Measurements from ENCODE around the gene PHLDA2.

Gene PHLDA2

DNA sequence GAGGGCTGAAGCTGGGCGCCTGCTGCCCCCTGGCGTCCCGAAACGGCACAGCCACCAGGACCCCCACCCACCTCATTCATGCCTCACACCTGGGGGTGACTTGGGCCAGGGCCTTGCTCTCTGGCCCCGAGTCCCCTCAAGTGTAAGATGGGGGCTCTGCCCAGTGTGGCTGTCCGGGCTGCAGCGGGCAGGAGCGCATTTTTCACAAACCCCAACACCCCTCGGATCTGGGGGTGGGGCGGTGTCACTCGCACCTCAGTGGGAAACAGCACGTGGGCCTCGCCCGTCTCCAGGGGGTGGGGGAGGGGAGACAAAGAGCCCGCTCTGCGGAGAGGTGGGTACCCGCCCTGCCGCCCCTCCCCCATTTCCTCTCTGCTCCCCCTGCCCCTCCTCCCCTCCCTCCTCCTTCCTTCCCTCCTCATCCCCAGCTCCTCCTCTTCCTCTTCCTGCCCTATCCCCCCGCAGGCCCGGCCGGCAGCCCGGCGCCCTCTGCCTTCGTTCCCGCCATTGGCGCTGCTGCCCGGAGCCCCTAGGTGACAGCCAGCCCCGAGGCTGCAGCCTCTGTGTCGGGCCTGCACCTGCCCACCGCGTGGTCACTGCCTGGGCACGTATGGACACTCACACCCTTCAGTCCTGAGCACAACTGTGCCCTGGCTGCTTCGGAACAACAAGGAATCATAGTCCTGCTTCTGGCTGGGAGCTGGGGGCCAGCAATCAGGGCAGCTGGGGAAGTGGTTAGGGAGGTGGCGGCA, 36.8 kb downstream of the PHLDA2 start:
- DNase-seq, result peak; percentile 89

DNA sequence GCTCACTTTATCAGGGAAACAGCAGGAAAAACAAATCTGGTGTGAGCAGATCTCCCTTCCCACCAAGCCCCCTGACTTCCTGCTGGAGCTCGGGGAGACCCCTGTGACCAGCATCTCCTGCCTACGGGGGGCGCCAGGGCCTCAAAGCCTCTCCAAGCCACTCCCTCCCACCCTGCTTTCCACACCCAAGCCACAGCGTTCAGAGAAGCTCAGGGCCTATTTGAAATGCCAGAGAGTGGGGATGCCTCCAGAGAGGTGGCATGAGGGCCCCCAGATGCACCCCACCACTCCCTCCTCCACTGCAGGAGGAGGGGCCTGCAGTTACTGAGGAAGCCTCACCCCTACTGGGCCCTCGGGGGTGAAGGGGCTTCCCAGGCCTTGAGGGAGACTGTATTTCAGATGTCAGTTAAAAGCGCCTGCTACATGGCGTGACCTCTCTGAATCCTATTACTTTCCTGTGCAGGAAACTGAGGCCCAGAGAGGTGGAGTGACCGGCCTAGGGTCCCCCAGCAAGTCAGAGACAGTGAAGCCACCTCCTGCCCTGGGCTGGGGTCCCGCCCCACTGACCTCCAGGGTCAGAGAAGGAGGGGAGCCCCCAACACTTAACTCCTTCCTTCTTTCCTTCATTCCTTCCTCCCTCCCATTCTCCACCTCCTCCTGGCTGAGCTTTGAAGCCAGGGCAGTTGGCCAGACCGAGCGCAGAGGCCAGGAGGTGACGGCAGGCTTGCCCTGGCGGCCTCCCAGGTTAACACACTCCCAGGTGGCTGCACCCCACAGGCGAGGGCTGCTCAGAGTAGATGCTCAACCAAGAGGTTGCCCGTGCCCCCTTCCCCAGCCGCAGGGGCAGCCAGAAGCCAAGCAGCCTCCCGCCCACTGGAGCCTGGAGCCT, 37.6 kb downstream of the PHLDA2 start:
- DNase-seq, result no peak

DNA sequence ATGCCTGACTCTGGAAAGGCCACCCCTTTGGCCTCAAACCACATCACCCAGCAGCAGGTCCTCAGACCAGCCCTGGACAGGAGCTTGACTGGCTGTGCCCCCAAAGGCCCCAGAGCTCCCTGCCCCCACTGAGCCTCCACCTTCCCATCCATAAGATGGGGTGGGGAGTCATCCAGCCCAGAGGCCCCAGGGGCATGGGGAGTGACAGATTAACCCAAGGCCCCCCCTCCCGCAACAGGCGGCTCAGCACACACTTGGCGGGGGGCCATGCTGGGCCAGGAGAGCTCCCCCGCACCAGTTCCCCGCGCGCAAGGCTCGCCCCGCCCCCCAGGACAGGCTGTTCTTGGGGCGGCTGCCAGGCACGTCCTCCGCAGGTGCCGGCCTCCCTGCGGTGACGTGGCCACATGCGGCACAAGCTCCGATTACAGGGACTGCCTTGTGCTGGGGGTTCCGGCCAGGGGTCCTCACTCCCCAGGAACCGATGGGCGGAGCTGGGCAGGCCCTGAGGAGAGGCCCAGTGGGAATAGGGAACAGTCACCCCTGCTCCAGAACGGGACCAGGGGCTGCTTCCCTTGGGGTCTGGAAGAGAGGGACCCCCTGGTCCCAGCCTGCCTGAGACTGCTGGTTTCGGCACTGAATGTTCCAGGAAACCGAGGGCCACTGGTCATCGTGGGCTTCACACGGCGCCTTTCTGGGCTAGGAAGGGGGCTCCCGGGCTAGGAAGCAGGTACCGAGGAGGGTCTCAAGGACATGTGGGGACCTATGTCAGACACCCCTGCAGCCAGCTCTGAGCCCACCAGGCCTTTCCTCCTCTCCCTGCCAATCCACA, 38.5 kb downstream of the PHLDA2 start:
- DNase-seq, result peak; percentile 84

DNA sequence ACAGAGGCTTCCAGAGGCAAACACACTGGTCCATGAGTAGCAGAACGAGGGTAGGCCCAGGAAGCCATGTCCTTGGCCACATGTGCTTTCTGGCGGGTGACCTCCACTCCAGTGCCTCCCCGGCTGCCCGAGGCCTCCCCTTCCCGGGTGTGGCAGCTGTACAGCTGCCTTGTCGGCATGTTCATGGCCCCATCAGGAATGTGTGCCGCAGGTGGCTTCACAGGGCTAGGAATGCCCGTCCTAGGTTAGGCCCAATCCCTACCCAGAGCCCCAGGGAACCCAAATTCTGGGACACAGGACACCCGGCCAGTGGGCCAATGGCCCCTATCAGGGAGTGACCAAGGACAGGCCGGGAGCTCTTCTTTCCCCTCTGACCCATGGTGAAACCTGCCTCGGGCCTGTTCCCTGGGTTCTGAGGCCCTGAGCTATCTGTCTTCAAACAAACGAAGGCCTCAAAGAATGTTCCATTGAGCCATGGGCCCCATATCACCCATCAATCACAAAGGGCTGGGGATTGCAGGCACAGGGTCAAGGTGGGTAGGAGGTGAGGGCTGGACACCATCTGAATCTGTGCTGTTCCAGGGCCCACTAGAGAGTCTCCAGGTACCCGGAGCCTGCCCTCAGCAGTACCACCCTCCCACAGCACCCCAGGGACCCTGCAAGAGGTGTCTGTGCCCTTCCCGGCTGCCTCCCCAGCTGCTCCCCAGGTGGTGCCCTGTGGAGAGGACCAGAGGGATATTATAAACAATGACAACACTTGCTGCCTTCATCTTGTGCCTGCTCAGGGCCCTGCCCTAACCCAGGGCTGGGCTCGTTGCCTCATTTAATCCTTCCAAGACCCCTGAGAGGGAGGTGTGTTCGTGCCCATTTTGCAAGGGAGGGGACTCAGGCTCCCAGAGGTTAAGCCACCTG, 39.6 kb downstream of the PHLDA2 start:
- no peak for DNase-seq

DNA sequence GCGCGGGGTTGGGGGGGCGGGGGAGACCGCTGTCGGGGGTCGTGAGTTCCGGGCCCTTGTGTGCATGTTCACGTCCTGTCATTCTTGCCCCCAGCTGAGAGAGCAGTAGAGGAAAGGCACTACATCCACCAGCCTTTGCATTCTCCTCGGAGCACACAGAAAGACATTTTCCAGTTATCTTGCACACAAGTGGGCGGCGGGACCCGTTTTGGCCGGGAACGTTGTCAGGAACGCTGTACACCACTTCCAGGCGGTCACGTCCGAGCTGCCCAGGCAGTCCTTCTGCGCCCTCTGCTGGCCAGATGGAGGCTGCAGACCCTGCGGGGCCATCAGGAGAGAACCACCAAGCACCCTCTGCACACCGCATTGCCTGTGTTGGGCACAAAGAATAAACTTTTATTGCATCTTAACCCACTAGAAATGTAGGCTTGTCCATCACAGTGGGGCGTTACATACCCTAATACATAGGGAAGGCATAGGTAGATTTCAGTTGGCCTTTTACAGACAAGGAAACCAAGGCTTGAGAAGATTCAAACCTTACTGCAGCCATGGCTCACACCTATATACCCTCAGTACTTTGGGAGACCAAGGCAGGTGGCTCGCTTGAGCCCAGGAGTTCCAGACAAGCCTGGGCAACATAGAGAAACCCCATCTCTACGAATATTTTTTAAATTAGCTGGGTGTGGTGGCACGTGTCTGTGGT, 40.8 kb downstream of the PHLDA2 start:
- DNase-seq, result peak; percentile 93

DNA sequence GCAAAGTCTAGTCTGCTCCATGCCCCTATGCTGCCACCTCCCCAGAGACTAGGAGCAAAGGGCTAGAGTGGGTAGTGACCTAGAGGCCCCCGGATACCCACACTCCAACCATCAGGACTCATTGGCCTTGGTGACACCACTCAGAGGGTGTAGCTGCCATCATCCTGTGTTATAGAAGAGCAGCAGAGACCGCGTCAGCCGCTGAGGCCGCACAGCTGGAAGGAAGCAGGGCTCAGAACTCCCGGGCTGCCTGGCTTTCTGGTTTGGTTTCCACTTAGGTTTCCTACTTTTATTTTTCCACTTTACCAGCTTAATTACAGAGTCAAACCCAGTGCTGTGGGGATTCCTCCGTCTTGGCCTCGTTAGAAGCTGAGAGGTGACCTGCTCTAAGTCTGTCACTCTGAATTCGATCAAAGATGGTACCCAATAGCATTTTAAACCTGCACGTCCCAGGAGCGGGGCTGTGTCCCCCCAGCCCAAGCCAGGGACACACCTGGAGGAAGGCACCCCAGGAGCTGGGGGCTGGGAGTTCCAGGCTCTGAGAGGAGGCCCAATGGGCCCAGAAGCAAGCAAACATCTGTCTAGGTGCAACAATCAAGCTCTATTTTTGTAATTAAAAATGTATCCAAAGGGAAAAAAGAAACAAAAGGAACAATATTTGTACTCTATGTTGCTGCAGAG, 41.6 kb downstream of the PHLDA2 start:
- no peak for DNase-seq

DNA sequence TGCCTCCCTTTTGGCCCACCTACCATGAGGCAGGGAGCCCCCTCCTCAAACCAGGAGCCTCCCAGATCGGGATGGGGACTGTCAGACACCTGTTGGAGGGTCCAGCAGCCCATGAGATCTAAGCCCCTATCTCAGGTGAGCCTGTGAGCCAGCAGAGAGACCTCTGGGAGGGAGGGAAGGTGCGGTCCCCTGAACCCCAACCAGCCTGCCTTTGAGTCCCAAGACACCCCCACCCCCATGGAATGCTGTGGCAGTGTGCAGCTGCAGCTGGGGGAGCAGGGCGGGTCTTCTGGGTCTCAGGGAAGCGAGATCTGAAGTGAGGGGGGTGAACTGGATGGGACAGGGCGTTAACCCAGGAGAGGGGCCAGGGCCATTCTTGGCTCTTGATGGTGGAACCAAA, 42.3 kb downstream of the PHLDA2 start:
- DNase-seq, result no peak

DNA sequence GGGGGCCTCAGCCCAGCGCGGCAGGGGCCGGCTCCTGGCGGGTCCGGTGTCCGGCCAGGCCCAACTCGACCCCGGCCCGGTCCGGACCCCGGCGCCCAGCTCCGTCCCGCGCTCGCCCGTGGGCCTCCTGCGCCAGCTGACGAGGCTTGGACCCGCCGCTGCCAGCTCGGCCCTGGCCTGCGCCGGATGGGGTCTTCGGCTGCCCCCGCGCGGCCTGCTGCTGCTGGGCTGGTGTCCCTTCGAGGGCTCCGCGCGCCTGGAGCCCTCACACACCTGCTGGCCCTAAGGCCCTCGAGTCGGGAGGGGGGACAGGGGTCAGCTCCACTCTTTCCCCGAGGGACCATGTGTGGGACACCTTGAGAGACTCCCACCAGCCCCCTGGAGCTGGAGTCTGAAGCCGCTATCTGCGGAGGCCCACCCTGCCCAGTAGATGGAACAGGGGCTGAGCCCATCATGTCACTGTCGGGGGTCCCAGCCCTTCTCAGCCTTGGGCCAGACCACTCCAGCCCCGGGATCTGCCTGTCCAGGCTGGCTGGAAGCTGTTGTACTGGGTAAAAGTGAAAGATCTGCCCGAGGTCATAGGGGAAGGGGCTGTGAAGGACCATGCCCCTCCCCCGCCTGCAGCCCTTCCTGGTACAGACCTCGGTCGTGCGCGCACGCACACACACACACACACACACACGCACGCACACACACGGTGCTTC, 42.9 kb downstream of the PHLDA2 start:
- peak; percentile 84 for DNase-seq

DNA sequence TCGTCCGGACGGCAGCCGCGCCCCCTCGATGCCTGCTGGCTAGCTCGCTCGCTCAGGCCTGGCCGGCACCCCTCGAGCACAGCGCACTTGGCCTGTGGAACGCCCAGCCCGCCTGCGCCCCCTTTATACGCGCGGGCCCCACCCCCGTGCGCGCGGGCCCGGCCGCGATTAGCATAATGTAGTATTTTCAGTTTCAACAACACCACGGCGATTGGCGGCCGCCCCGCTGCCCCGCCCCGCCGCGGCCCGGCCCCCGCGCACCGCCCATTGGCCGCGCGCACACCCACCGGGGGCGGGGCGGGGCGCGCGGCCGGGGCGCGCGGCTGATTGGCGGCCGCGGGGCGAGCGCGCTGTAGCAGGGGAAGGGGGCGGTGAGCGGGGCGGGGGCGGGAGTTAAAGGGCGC, 43.5 kb downstream of the PHLDA2 start, which contains the start of gene CDKN1C:
Gene CDKN1C (minus strand): TSS at position 98 of the 404 bp plus-strand sequence. CDS start 319 bp downstream, outside the sequence.
- DNase-seq, result peak; percentile 96

DNA sequence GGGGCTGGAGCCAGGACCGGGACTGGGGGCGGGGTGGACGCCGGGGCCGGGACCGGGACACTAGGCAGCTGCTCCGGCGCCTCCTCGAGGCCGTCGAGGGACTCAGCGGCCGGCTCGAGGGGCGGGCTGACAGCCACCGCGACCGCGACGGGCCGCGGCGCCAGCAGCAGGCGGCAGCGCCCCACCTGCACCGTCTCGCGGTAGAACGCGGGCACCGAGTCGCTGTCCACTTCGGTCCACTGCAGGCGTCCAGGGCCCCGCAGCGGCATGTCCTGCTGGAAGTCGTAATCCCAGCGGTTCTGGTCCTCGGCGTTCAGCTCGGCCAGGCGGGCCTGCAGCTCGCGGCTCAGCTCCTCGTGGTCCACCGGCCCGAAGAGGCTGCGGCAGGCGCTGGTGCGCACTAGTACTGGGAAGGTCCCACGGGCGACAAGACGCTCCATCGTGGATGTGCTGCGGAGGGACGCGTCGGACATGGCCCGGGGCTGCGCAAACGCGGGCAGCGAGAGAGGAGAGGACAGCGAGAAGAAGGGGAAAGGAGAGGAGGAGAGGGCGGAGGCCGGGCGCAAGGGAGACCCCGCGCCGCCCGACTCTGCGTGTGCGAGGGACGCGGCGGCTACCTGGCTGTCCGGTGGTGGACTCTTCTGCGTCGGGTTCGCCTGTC, 44.1 kb downstream of the PHLDA2 start:
- peak; percentile 74 for DNase-seq

DNA sequence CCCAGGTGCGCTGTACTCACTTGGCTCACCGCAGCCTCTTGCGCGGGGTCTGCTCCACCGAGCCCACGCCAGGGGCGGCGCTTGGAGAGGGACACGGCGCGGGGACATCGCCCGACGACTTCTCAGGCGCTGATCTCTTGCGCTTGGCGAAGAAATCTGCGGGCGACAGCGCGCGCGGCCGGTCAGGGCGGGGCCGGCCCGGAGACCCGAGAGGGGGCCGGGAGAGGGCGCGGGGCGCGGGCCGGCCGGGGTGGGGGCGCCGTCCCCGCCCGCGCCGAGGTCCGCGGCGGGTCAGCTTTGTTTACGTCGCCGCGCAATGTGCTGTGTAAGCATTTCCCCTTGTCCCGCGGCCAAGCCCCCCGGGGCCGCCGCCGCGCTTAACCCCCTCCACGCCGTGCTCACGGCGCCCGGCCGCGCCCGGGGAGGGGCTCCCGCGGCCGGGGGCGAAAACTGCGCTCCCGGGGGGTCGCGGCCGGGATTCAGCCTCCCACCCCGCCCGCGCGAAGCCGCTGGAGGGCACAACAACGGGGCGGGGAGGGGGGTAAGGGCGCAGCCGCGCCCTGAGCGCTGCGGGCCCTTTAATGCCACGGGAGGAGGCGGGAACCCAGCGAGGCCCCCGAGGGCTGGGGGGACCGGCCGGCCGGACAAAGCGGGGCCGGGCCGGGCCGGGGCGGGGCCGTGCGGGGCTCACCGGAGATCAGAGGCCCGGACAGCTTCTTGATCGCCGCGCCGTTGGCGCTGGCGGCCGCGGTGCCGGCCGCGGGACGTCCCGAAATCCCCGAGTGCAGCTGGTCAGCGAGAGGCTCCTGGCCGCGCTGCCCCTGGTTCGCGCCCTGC, 45.0 kb downstream of the PHLDA2 start:
- DNase-seq, result no peak

DNA sequence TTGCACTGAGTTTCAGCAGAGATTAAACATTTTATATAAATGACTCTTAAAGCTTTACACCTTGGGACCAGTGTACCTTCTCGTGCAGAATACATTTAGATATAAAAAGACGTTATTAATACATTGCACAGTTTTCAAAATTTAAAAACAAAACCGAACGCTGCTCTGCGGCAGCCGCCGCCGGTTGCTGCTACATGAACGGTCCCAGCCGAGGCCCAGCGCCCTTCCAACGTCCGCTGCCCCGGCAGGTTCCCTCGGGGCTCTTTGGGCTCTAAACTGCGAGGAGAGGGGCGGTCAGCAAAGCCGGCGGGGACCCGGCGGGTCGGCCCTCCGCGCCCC, 45.6 kb downstream of the PHLDA2 start:
- DNase-seq, result no peak

DNA sequence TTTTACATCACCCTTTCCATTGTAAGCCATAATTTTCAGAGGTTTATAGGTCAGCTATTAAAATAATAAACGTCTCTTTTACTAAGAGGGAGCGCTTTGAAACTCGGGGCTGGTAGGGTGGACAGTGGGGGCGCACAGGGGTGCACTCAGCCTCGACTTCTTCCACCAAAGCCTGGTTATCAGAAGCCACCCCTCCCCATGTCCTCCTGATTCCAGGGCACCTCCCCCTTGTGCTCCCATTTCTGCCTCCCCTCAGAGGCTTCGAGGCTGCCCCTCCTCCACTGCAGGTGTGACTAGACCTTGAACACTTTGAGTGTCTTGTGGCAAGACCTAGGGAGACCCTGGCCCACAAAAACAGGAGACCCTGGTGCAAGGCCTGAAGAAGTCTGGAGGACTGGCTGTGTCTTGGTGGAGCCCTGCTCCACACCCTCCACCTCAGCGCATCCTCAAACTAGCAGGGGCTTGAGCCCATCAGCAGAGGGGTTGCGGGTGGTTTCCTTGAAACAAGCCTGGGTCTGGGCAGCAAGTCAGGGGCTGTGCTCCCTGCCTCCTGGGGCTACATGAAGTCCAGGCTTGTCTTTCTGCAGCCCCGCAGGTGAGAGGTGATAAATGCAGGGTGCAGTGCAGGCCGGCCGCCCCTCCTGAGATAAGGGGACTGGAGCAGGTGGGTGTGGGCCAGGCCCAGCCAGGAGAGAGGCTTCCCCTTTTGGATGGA, 46.7 kb downstream of the PHLDA2 start:
- no peak for DNase-seq

DNA sequence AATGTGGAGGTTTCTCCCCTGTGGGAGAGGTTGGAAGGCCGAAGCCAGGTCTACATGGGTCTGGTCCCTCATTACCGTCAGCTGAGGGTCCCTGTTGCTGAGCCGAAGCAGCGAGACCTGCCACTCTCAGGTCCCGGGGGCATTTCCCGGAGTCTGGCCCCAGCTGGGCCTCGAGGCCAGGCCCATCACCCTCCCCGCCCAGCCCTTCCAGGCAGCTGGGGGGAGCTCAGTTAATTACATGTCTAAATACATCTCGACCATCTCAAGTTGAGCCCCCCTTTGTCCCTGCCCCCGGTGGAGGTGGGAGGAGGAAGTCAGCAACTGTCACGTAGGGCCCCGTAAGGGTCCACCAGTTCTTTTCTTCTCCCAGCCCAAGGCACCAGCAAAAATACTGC, 47.2 kb downstream of the PHLDA2 start:
- DNase-seq, result no peak

DNA sequence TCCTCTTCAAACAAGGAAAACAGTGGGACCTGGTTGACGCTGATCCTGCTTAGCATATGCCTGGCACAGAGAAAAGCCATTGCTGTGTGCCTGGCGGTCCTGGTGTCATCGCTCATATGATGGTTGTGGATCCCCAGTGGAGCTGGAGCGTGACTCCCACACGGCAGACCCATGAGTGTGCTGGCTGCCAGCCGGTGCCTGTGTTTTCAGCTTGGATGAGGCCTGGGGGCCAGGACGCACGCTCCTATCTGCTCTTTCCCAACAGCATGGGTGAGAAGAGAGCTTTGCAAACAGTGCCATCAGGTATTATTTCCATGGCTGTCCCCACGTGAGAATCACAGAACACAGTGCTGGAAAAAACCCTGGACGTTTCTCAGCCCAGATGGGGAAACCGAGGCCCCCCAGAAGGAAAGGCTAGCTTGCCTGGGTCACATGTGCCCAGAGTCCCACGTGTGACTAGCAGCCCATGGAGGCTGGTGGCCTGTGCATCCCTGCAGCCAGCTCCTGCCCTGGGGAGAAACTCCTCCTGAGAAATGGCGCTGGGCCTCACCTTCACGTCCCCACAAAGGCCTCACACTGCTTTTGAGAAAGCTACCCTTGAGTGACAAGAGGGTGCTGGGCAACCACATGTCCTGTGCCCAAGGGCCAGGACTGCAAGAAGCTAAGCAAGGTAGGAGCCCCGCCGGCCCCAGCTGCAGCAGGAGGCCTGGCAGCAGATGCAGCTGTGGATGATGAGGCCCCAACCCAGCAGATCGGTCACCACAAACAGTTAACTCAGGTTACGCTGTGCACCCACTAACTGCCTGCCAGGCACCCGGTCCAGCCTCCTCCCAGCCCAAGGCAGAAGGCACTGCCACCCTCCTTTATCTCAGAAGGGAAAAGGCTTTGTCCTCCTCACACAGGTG, 47.9 kb downstream of the PHLDA2 start:
- DNase-seq, result no peak

DNA sequence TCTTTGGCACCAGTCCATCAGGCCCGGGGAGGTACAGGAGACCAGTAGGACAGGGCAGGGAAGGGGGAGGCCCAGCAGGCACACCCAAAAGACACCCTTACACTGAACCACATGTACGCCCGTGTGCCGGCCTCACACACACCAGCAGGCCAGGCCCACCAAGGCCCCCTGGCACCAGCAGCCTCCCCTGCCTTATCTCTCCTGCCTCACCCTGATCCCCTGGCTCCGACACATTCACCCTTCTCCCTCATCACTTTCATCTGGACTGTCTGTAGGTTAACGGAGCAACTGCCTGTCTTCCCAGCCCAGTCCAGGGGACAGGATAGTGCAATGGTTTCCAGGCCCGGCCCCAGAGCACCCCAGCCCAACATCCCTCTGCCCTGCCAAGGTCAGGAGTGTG, 48.6 kb downstream of the PHLDA2 start:
- DNase-seq, result no peak

DNA sequence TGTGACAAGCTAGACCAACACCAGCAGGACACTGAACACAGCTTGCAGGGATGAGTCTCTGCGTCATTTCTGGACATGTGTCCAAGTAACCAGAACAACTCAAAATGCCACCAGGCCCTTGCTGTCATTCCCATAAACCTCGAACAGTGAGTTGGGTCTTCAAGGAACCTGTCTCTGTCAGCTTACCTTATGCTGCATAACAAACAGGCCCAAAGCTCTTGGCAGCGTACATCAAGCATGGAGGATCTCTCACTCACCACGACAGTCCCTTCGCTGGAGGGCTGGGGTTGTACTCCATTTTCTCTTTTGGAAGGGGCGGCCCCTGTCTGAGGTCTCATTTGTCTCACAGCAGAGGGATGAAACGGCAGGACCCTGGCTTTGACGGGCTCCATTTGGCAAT, 50.4 kb downstream of the PHLDA2 start:
- no peak for DNase-seq

All from right forelimb (tissue), 1 donor.